ENCODE measurements around the gene IQSEC3.
"Not testable (repeated sequence)": the region's sequence is repeated elsewhere in the genome, so short reads cannot be mapped to it uniquely, and the experiment has no call there.

IQSEC3 gene

GRCh38 chr12:115518-115917 is 49.0 kb downstream of the IQSEC3 start:
- no peak for DNase-seq

GRCh38 chr12:115960-116915 is 49.7 kb downstream of the IQSEC3 start:
- no peak for DNase-seq

GRCh38 chr12:117311-117710 is 50.7 kb downstream of the IQSEC3 start:
- no peak for DNase-seq

- DNase-seq: no peak
These were observed 51.3 kb downstream of the IQSEC3 start for GRCh38 chr12:117816-118345.

GRCh38 chr12:118591-118990 is 52.0 kb downstream of the IQSEC3 start:
- DNase-seq: no peak

GRCh38 chr12:120951-121350 is 54.4 kb downstream of the IQSEC3 start:
- DNase-seq: no peak

GRCh38 chr12:121647-122046 is 55.1 kb downstream of the IQSEC3 start:
- DNase-seq: no peak

GRCh38 chr12:125075-125474 is 58.5 kb downstream of the IQSEC3 start:
- no peak for DNase-seq

- DNase-seq: no peak
These were observed 59.0 kb downstream of the IQSEC3 start for GRCh38 chr12:125566-125965.

- no peak for DNase-seq
These were observed 61.5 kb downstream of the IQSEC3 start for GRCh38 chr12:128079-128478.

- no peak for DNase-seq
These were observed 62.4 kb downstream of the IQSEC3 start for GRCh38 chr12:129001-129400.

- DNase-seq: no peak
These were observed 64.0 kb downstream of the IQSEC3 start for GRCh38 chr12:130519-130918.

- DNase-seq: no peak
These were observed 64.4 kb downstream of the IQSEC3 start for GRCh38 chr12:131008-131407.

- no peak for DNase-seq
These were observed 65.3 kb downstream of the IQSEC3 start for GRCh38 chr12:131732-132495.

GRCh38 chr12:133616-134232 is 67.2 kb downstream of the IQSEC3 start:
- DNase-seq: not testable (repeated sequence)

- no peak for DNase-seq
These were observed 68.6 kb downstream of the IQSEC3 start for GRCh38 chr12:135138-135537.

- DNase-seq: no peak
These were observed 71.8 kb downstream of the IQSEC3 start for GRCh38 chr12:138171-138897.

GRCh38 chr12:138898-139534 is 72.4 kb downstream of the IQSEC3 start:
- DNase-seq: no peak

- DNase-seq: no peak
These were observed 73.0 kb downstream of the IQSEC3 start for GRCh38 chr12:139585-139984.

GRCh38 chr12:140162-140561 is 73.6 kb downstream of the IQSEC3 start:
- no peak for DNase-seq

GRCh38 chr12:143964-144649 is 77.5 kb downstream of the IQSEC3 start:
- no peak for DNase-seq

Data from DMS79 treated with DMSO at 0.1 percent for 48 hours (cell line).